ENCODE results near the gene ZC3H6.
"Not testable (repeated sequence)": the region's sequence is repeated elsewhere in the genome, so short reads cannot be mapped to it uniquely, and the experiment has no call there.

The ZC3H6 gene

GRCh38 chr2:112282066-112282465 is 6.7 kb downstream of the ZC3H6 start:
- not testable (repeated sequence) for DNase-seq

- not testable (repeated sequence) for DNase-seq
Measured at GRCh38 chr2:112283535-112283934, 8.1 kb downstream of the ZC3H6 start.

- DNase-seq, result no peak
Measured at GRCh38 chr2:112290088-112290487, 14.7 kb downstream of the ZC3H6 start.

- no peak for DNase-seq
Measured at GRCh38 chr2:112290648-112291047, 15.3 kb downstream of the ZC3H6 start.

- no peak for DNase-seq
Measured at GRCh38 chr2:112293636-112294401, 18.4 kb downstream of the ZC3H6 start.

GRCh38 chr2:112295407-112296078 is 20.1 kb downstream of the ZC3H6 start:
- no peak for DNase-seq

- no peak for DNase-seq
Measured at GRCh38 chr2:112296407-112296806, 21.0 kb downstream of the ZC3H6 start.

- DNase-seq, result no peak
Measured at GRCh38 chr2:112301171-112301584, 25.8 kb downstream of the ZC3H6 start.

GRCh38 chr2:112301973-112302372 is 26.6 kb downstream of the ZC3H6 start:
- DNase-seq, result no peak

GRCh38 chr2:112304298-112304941 is 29.0 kb downstream of the ZC3H6 start:
- no peak for DNase-seq

- DNase-seq, result no peak
Measured at GRCh38 chr2:112305132-112305531, 29.7 kb downstream of the ZC3H6 start.

- no peak for DNase-seq
Measured at GRCh38 chr2:112310906-112311305, 35.5 kb downstream of the ZC3H6 start.

GRCh38 chr2:112311932-112312331 is 36.5 kb downstream of the ZC3H6 start:
- no peak for DNase-seq

- DNase-seq, result no peak
Measured at GRCh38 chr2:112312821-112313220, 37.4 kb downstream of the ZC3H6 start.

GRCh38 chr2:112314856-112315255 is 39.5 kb downstream of the ZC3H6 start:
- no peak for DNase-seq

GRCh38 chr2:112317303-112318158 is 42.1 kb downstream of the ZC3H6 start:
- DNase-seq, result no peak

- no peak for DNase-seq
Measured at GRCh38 chr2:112318515-112318914, 43.1 kb downstream of the ZC3H6 start.

- no peak for DNase-seq
Measured at GRCh38 chr2:112321375-112322320, 46.3 kb downstream of the ZC3H6 start.

GRCh38 chr2:112322919-112323318 is 47.5 kb downstream of the ZC3H6 start:
- DNase-seq, result no peak

GRCh38 chr2:112332123-112332696 is 56.8 kb downstream of the ZC3H6 start:
- DNase-seq, result no peak

GRCh38 chr2:112335600-112335999 is 60.2 kb downstream of the ZC3H6 start:
- no peak for DNase-seq
